ENCODE results near the gene SPATA1.

DNA sequence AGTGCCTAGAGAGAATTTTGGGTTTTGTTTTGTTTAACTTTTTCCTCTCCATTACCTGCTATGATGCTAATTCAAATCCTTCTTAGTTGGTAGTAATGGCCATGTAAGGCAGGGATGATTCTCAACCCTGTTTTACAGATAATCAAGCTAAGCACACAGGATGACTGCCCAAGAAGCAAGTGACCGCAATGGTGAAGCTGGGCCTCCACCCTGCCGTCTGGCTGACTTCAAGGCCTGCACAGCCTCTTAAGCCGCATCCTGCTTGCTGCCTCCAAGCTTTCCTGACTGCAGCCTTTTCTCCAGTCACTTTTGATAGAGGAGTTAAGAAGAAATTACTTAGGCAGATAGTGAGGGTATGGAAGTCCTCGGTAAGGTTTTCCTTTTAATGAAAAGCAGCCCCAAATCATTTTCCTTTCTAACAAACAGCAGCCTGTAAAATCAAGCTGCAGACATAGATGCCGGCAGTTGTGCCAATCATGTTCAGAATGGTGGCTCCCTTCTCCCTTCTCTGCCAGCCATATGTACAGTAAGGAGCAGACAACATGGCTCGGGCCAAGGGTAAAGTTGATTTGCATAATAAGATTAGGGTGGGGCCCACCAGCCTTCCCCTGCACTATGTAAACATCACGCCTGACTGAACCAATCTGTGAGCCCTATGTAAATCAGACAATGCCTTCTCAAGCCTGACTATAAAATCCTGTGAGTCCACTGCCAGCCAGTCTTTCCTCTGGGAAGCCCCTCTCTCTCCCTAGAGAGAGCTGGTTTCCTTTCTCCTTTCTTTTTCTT lies 76.8 kb downstream of the SPATA1 start:
- TF ChIP-seq CTCF (IDR thresholded peaks at IDR 0.05) (no peak), EZH2 (IDR thresholded peaks at IDR 0.05) (no peak), EZH2phosphoT487 (IDR thresholded peaks at IDR 0.05) (no peak)

Measured in neural progenitor cell (in vitro differentiated cells).